ENCODE measurements around the gene IL36A.
A peak's percentile ranks its signal among the peaks of the same experiment; 100 is the strongest.

The IL36A gene

DNA sequence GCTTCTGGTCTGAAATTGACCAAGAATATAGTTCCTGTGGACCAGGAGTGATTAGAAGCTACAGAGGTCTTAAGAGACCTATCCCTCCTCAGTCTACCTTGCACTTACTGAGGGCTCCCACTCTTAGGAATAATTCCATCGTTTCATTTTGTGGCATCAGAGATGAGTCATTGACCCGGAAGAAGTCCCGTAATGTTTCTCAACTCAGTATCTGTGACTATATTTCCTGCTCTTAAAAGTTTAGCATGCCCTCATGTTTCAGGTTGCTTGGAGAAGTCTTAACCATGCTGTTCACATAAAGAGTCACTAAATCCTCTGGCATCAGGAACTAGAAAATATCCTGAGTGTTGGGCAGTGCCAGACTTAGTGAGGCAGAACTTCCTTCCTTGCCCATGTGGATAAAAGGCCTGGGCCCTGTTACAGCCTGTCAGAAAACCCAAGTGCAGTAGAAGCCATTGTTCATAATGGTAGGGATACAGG, at the start of gene IL36A:
Gene IL36A (plus strand): TSS at position 430 of the 480 bp plus-strand sequence. CDS start 413 bp downstream, outside the sequence.
- no peak for DNase-seq (ENCODE audit: low spot score)

- DNase-seq (ENCODE audit: low spot score), result no peak
Measured at GRCh38 chr2:112957511-112957910, 47.7 kb upstream of the IL36A start.

DNA sequence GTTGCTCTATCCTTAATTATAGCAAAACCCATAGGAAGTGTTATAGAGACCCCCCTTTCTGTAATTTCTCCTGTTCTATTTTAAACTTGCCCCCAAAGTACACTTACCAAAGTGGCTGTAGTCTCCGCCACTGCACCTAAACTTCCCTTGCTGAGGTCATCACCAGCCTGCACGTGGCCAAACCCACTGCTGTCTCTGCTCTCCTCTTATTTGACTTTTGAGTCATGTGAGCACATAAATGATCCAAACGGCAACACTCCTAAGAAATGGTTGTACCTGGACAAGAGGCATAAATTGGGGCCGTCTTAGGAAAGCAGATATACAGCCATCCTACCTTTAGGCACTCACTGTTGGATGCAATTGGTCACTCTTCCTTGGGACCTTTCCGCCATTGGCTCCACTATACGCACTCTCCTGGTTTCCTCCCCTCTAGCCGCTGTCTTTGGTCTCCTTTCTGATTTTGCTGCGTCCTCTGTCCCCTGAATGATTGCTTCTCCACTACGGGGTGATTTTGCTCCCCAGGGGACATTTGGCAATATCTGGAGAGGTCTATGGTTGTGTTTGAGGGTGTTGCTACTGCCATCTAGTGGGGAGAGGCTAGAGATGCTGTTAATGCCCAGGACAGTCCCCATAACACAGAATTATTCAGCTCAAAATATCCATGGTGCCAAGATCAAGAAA, 46.7 kb upstream of the IL36A start:
- DNase-seq (ENCODE audit: low spot score), result peak; percentile 39

- no peak for DNase-seq (ENCODE audit: low spot score)
Measured at GRCh38 chr2:112959109-112959812, 46.0 kb upstream of the IL36A start.

GRCh38 chr2:112960230-112960825, 44.9 kb upstream of the IL36A start:
- DNase-seq (ENCODE audit: low spot score), result no peak

- no peak for DNase-seq (ENCODE audit: low spot score)
Measured at GRCh38 chr2:112962308-112963175, 42.7 kb upstream of the IL36A start.

DNA sequence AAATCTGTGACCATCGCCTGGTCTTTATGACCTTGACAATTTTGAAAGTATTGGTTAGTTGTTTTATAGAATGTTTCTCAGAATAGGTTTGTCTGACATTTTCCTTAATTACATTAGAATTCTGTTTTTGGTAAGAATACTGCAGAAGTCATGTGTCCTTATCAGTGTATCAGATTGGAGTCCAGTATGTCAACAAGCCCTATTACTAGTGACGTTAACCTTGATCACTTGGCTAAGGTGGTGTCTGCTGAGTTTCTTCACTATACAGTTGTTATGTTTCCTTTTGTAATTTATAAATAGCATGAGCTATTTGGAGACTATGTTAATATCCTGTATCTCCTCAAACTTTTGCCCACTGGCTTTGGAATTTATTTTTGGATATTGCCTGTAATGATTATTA, 38.2 kb upstream of the IL36A start:
- DNase-seq (ENCODE audit: low spot score), result no peak

- no peak for DNase-seq (ENCODE audit: low spot score)
Measured at GRCh38 chr2:112972423-112973086, 32.7 kb upstream of the IL36A start.

- no peak for DNase-seq (ENCODE audit: low spot score)
Measured at GRCh38 chr2:112973156-112973555, 32.1 kb upstream of the IL36A start.

GRCh38 chr2:112977559-112978056, 27.7 kb upstream of the IL36A start, which contains the start of gene IL36G:
IL36G (plus strand) TSS chr2:112978006; CDS start chr2:112978639, 633 bp downstream.
- no peak for DNase-seq (ENCODE audit: low spot score)

- no peak for DNase-seq (ENCODE audit: low spot score)
Measured at GRCh38 chr2:112979731-112980130, 25.5 kb upstream of the IL36A start.

DNA sequence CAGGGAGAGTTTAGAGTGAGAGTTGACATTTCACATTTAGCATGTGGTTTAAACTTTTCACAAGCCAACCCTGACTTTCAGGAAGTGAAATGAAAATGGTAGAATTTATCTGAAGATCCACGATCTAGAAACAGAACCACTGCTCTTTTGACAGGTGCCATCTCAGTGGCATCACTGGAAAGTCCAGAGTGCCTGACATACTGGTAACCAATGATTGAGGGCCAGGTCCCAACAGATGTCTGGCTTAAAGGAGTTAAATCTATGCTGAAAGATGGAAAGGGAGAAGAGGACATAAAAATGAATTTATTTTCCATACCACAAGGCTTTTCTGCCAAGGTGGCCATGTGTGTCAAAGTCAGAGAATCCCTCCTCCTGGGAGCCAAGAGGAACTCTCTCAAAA, 24.7 kb upstream of the IL36A start:
- DNase-seq (ENCODE audit: low spot score), result no peak

GRCh38 chr2:112985090-112985489, 20.2 kb upstream of the IL36A start:
- no peak for DNase-seq (ENCODE audit: low spot score)

- DNase-seq (ENCODE audit: low spot score), result no peak
Measured at GRCh38 chr2:112989611-112990010, 15.6 kb upstream of the IL36A start.

DNA sequence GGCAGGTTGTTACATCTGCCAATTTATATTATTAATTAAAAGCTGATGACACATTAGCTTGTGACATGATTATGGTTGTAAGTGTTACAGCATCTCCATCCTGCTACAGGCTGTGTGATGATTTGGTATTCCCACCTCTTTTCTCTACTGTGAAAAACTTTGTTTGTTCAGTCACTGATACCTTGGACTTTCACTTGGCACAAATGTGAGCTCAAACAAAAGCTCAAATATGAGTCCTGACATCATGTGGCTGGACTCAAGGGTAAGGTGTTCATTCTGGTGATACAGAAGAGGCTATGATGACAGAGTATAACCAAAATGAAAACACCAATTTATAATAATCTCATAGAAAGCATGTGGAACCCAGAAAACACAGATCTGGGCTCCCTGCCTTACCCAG, 11.4 kb upstream of the IL36A start:
- DNase-seq (ENCODE audit: low spot score), result no peak

GRCh38 chr2:112994648-112995047, 10.6 kb upstream of the IL36A start:
- DNase-seq (ENCODE audit: low spot score), result no peak

DNA sequence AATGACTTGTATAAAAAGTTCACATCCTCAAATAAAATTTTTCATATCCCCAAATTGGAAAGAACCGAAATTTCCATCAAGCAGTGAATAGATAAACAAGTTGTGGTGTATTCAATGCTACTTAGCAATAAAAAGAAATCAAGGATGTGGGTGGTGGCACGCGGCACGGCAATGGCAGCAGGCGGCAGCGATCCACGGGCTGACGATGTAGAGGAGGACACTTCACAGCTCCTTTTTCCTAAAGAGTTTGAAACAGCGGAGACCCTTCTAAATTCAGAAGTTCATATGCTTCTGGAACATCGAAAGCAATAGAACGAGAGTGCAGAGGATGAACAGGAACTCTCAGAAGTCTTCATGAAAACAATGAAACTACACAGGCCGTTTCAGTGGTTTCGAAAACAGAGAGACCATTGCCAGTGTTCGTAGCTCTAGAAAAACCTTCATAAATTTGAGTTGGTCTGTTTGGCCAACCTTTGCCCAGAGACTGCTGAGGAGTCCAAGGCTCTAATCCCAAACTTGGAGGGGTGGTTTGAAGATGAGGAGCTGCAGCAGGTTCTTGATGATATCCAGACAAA, 9.8 kb upstream of the IL36A start:
- DNase-seq (ENCODE audit: low spot score), result no peak

DNA sequence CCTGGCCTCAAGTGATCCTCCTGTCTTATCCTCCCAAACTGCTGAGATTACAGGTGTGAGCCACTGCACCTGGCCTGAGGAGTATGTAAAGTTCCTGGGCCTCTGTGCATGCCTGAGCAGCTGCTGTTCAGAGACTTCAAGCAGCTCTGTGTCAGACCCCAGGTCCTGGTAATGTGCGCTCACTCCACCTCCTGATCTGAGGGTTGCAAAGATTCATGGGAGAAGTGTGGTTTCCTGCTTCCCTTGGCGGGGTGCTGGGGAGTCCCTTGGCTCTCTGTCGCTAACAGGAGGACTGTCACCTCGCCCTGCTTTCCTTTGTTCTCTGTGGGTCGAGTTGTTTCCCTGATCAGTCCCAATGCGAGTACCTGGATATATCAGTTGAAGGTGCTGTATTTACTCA, 8.6 kb upstream of the IL36A start:
- DNase-seq (ENCODE audit: low spot score), result no peak

GRCh38 chr2:112997151-112997550, 8.1 kb upstream of the IL36A start:
- no peak for DNase-seq (ENCODE audit: low spot score)

DNA sequence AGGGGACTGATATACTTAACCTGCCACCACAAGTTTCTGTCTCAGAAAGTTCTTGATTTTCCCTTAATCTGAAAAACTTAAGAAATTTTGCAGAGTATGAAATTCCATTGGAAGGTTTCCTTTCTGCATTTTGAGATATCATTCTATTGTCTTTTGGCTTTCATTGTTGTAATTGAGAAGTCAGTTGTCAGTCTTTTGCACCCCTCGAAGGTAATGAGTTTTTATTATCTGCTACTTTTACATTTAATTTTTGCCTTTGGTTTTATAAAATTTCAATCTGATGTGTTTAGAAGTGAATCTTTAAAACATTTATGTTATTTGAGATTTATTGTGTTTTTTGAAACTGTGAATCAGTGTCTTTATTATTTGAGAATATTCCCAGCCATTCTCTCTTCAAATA, 4.8 kb upstream of the IL36A start:
- no peak for DNase-seq (ENCODE audit: low spot score)

DNA sequence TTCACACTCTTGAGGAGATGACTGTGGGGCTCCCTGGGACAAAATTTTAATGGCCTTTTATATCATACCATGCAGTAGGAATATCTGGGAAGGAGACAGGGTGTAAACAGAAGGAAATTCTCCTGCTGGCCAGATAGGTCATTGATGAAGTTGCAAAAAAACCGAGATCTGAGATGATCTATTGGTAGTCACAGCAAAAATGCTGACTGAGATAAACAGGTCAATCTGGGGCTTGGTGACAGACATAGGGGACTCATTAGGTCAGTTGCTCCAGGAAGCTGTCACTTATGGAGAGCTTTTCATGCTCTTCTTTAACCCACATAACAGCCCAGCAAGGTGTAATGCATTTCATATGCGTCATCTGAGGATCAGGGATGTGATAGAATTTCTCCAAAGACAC, 2.6 kb upstream of the IL36A start:
- DNase-seq (ENCODE audit: low spot score), result no peak

All from hepatic stellate cell (primary cell).